HG03196 (cell line): Measurements from ENCODE around the gene SRGAP1.

Experiments used
- ATAC-seq: cut with Tn5 transposase; IDR thresholded peaks from one replicate; pipeline ENCODE4 v1.9.1; 2021; ENCODE audit not compliant: unreplicated experiment

The SRGAP1 gene

DNA sequence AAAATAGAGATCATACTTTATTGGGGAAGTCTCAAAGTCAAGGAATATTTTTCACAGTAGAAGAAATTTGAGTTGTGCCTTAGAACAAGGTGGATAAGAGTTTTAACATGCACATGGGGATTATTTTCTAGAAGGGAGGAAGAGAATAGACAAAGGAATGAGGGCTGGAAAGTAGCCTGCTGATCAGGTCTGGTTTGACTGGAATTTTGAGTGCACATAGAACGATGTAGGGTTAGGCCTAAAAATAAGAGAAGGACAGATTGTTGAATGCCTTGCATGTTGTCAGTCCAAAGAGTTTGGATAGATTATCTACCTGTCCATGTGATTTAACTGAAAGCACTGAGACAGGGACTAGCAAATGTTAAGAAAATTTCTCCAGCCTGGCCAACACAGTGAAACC lies 87.2 kb downstream of the SRGAP1 start:
- ATAC-seq = no peak

DNA sequence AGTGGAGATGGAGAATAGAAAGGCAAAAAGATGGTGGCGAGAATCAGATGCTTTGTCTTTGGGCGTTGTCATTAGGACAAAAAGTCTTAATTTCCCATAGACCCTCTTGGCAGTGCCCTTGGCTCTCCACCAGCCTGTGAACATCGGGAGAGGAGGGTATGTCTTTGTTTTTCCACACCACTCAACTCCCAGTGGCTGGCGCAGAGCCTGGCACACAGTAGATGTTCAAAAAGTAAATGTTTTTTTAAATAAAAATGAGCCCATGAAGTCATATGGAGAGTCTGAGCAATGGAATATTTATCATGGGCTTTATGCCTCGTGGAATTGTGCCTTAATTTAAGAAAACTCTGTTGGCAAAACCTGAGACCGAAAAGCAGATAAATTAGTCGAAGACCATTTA lies 90.4 kb downstream of the SRGAP1 start:
- no peak for ATAC-seq

DNA sequence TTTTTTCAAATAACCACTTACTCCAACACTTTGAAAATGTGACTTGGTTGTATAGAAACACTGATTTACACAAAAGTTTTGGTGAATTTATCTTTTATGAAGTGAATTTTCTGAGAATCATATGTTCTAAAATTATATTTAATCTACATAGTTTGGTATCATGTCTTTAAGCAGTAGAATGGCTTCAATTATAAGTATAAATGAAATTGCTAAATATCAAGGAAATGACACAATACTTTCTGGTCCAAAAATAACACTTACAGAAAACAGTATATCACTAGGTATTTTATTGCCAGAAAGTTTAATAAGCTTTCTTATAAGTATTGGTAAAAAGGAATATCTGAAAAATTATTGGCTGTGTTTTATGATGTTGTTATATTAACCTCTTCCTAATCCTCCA lies 90.9 kb downstream of the SRGAP1 start:
- ATAC-seq = no peak

- ATAC-seq = no peak
Observed at GRCh38 chr12:63937378-63938316, 93.1 kb downstream of the SRGAP1 start.

GRCh38 chr12:63940310-63941005 lies 96.0 kb downstream of the SRGAP1 start:
- no peak for ATAC-seq

- no peak for ATAC-seq
Observed at GRCh38 chr12:63941166-63941800, 96.8 kb downstream of the SRGAP1 start.

DNA sequence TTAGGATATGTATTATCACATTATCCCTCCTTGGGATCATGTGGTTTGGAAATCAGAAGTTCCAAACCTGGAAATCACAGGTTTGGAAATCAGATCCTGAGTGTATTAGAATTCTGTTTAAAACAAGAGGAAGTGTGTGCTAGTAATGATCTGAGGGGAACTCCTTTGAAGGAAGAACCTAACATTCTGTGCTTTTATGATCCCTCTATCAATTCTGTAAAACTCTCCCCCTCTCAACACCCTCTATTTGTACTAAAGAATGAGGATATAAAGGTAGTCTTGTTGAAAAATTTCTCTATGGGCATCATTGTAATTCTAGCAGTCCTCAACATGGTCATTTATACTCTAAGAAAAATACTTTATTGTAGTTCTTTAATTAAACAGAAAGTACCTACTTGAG lies 97.4 kb downstream of the SRGAP1 start:
- ATAC-seq = no peak

- ATAC-seq = no peak
Observed at GRCh38 chr12:63942464-63943241, 98.2 kb downstream of the SRGAP1 start.

DNA sequence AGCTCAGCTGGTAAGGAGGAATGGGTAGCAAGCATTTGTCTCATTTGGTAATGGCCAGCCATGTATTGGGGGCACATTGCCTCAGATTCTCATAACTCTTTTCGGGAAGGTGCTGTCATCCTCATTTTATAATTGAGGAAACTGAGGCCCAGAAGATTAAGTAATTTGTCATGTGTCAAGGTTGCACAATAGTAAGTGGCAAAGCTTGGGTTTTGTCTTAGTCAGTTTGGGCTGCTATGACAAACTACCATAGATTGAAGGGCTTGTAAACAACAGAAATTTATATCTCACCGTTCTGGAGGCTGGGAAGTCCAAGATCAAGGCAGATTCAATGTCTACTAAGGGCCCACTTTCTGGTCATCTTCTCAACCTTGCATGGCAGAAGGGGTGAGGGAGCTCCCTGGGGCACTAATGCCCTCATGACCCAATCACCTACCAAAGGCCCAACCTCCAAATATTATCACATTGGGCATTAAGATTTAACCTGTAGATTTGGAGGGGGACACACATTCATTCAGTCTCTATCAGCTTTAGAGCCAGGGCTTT lies 99.6 kb downstream of the SRGAP1 start:
- ATAC-seq = no peak

GRCh38 chr12:63944586-63945228 lies 100.2 kb downstream of the SRGAP1 start:
- ATAC-seq = no peak

DNA sequence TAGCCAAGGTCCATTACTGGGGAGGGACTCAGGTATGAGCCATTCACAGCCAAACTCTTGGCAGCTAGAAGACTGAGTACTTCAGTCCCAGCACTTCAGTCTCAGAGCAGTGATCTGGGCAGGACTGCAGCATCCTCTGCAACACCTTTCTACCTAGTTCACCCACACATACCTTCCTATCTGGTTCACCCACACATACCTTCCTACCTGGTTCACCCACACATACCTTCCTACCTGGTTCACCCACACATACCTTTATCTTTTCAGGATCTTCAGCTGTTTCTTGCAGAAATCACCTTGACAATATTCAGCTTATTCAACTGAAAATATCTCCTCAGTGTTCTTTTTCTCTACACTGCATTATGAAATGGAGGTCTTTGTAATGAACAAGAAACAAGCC lies 101.3 kb downstream of the SRGAP1 start:
- no peak for ATAC-seq

DNA sequence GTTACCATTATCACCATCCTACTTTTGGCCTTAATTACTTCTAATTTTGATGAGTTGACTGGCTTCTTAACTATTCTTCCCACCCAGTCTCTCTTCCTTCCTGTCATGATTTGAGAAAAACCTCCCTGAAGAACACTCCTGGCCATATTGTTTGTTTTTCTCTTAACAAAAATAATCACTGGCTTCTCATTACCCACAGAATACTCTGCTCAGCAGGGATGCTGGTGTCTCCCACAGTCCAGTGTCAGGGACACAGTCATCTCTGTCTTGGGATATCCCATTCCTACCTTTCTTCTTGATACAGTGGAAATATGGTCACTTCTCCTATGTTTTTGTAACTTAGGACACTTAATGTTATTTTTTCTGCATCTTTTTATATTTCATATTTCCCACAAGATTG lies 103.7 kb downstream of the SRGAP1 start:
- ATAC-seq = no peak

GRCh38 chr12:63949902-63950301 lies 105.4 kb downstream of the SRGAP1 start:
- no peak for ATAC-seq

GRCh38 chr12:63952995-63953394 lies 108.5 kb downstream of the SRGAP1 start:
- no peak for ATAC-seq

DNA sequence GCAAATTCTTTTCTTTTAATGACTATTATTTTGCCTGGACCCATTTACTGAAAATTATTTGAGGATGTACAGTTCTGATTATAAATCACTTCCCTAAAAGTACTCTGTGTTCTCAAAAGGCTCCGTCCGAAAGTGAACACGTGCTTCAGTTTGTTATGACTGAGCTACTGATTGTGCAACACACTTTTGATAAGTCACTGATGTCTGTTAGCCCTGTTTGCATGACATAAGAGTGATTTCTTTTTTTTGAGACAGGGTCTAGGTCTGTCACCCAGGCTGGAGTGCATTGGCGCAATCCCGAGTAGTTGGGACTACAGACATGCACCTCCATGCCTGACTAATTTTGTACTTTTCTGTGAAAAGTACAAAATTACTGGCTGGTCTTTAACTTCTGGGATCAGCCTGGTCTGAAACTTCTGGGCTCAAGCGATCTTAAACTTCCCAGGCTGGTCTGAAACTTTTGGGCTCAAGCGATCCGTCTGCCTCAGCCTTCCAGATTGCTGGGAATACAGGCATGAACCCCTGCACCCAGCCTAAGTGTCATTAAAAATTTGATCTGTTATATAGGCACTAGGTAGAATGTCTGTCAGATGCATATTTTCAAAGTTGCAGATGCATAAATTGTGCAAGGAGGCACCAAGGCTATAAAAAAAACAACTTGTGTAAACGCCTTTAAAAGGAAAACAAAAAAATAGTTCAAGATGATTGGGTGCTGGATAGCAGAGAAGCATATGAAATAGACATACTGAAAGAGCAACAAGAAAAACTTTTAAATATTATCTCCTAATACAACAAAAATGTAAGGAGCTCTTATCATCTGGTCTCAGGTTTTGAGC lies 111.5 kb downstream of the SRGAP1 start:
- ATAC-seq = no peak

GRCh38 chr12:63957496-63957895 lies 113.0 kb downstream of the SRGAP1 start:
- ATAC-seq = no peak

DNA sequence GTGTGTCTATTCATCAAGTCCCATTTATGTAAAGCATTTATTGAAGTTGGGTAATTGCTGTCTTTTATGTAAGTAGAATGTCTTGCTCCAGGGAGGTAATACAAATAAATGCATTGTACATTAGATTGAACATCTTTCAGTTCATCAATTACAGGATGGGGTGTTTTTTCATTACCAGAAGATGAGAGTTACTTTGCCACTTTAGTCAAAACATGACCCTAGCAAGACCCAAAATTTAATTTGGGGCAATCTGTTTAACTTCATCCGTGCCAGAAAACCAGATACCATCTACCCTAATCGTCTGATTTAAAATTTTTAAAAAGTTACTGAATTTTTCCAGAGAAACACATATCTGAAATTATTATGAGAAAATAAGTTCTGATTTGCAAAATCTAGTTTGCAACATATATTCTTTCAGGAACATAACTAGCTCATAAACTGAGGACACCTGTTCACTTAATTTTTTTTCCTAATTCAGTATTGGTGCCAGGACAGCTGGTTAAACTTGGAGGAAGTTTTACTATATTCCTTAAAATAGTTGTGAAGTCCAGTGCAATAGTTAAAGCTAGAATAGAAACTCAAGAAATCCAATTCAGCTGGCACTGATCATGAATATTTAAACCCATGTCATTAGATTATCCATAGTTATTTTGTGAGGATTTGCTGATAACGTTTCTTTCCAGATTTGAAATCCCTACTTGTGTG lies 114.5 kb downstream of the SRGAP1 start:
- ATAC-seq = no peak

GRCh38 chr12:63961048-63961447 lies 116.5 kb downstream of the SRGAP1 start:
- no peak for ATAC-seq

DNA sequence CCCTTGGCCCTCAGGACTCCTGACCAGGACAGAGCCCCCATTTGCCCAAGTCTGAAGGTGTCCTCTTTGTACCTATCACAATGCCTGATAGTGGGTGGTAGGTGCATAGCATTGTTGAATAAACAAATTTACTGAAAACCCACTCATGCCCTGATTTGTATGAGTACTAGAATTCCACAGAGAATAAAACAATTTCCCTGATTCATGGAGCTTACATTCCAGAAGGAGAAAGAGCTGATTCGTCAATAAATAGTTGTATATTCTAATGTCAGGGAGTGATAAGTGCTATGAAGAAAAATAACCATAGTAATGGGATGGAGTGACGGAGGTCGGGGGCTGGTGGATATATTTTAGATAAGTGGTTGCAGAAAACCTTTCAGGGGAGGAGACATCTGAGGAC lies 117.0 kb downstream of the SRGAP1 start:
- ATAC-seq = no peak
